SIG-M5 treated with dmso at 0.1 percent for 504 hours (cell line): Measurements from ENCODE around the gene CACNA1S.

ENCODE experiments used
- DNase-seq: peaks from one replicate; lab custom pipeline; 2025; ENCODE audit not compliant: unreplicated experiment; lab: John Stamatoyannopoulos, UW

Gene CACNA1S

GRCh38 chr1:201140235-201140940 is 28.2 kb upstream of the CACNA1S start:
- no peak for DNase-seq

- no peak for DNase-seq
These were observed 27.5 kb upstream of the CACNA1S start for GRCh38 chr1:201139756-201140155.

GRCh38 chr1:201139306-201139705 is 27.1 kb upstream of the CACNA1S start:
- DNase-seq, result no peak

- DNase-seq, result no peak
These were observed 26.1 kb upstream of the CACNA1S start for GRCh38 chr1:201138311-201138840.

- no peak for DNase-seq
These were observed 25.5 kb upstream of the CACNA1S start for GRCh38 chr1:201137579-201138310.

GRCh38 chr1:201137024-201137392 is 24.8 kb upstream of the CACNA1S start:
- no peak for DNase-seq

GRCh38 chr1:201136355-201137023 is 24.3 kb upstream of the CACNA1S start:
- no peak for DNase-seq

GRCh38 chr1:201134405-201134804 is 22.2 kb upstream of the CACNA1S start:
- no peak for DNase-seq

- no peak for DNase-seq
These were observed 19.2 kb upstream of the CACNA1S start for GRCh38 chr1:201131398-201131797.

- no peak for DNase-seq
These were observed 16.7 kb upstream of the CACNA1S start for GRCh38 chr1:201128962-201129361.

GRCh38 chr1:201128476-201128875 is 16.2 kb upstream of the CACNA1S start:
- DNase-seq, result no peak

- no peak for DNase-seq
These were observed 15.7 kb upstream of the CACNA1S start for GRCh38 chr1:201127755-201128455.

GRCh38 chr1:201126832-201127754 is 14.9 kb upstream of the CACNA1S start, which contains the start of gene ASCL5:
Gene ASCL5 (minus strand): TSS chr1:201127184. CDS start chr1:201115372, 11,812 bp downstream.
- DNase-seq, result no peak

- no peak for DNase-seq
These were observed 14.2 kb upstream of the CACNA1S start for GRCh38 chr1:201126463-201126831.

GRCh38 chr1:201125800-201126199 is 13.6 kb upstream of the CACNA1S start:
- no peak for DNase-seq

GRCh38 chr1:201125019-201125418 is 12.8 kb upstream of the CACNA1S start:
- no peak for DNase-seq

GRCh38 chr1:201123866-201124265 is 11.6 kb upstream of the CACNA1S start:
- no peak for DNase-seq

- no peak for DNase-seq
These were observed 10.2 kb upstream of the CACNA1S start for GRCh38 chr1:201122321-201122957.
